Karpas-422 (cell line): ENCODE measurements around the gene RDH8. TPM values are rescaled to one million over a fixed set of nuclear protein-coding genes. Genes with fewer than 3 reads are reported as not detected.

ENCODE experiments used
- DNase-seq: peaks from one replicate; pipeline ENCODE4 v3.0.0-alpha.2; 2015
- H2AFZ ChIP-seq: fragments of 200-600 bp; sonication (generic); 2 replicates; pipeline ENCODE4 v1.6.1; 2014; ENCODE audit warnings: antibody characterized with exemption, low read length, mixed read lengths
- H3K27ac ChIP-seq: fragments of 200-600 bp; sonication (generic); 2 replicates; pipeline ENCODE4 v1.5.1; 2014; ENCODE audit warnings: mild to moderate bottlenecking, low read length, moderate library complexity
- H3K27me3 ChIP-seq: fragments of 200-600 bp; sonication (generic); 2 replicates; pipeline ENCODE4 v1.6.1; 2014; ENCODE audit warnings: low read length, mixed read lengths
- H3K36me3 ChIP-seq: fragments of 200-600 bp; sonication (generic); 2 replicates; pipeline ENCODE4 v1.6.1; 2014; ENCODE audit warnings: low read length, mixed read lengths; ENCODE audit not compliant: insufficient read depth
- H3K4me1 ChIP-seq: fragments of 200-600 bp; sonication (generic); 2 replicates; pipeline ENCODE4 v1.6.1; 2014; ENCODE audit warnings: mild to moderate bottlenecking, low read length, mixed read lengths
- H3K4me2 ChIP-seq: fragments of 200-600 bp; sonication (generic); 2 replicates; pipeline ENCODE4 v1.6.1; 2014; ENCODE audit warnings: low read length, low read depth, mild to moderate bottlenecking; ENCODE audit not compliant: poor library complexity, severe bottlenecking
- H3K4me3 ChIP-seq: fragments of 200-600 bp; sonication (generic); 2 replicates; pipeline ENCODE4 v1.5.1; 2014; ENCODE audit warnings: mild to moderate bottlenecking, antibody characterized with exemption, low read length, mixed read lengths
- H3K79me2 ChIP-seq: fragments of 200-600 bp; sonication (generic); 2 replicates; pipeline ENCODE4 v1.6.1; 2014; ENCODE audit warnings: mild to moderate bottlenecking, low read length, mixed read lengths
- H3K9ac ChIP-seq: fragments of 200-600 bp; sonication (generic); 2 replicates; pipeline ENCODE4 v1.6.0; 2014; ENCODE audit warnings: low read length
- H3K9me2 ChIP-seq: fragments of 200-600 bp; sonication (generic), shearing (Covaris generic); replicated peaks from 2 replicates; pipeline ENCODE4 v1.6.0; 2014; ENCODE audit warnings: mild to moderate bottlenecking, low read length, moderate library complexity; ENCODE audit not compliant: insufficient read depth
- H3K9me3 ChIP-seq: fragments of 300-700, 200-600 bp; sonication (generic); 2 replicates; pipeline ENCODE4 v1.6.1; 2014; ENCODE audit warnings: low read length, mixed read lengths
- H4K20me1 ChIP-seq: fragments of 200-600 bp; sonication (generic); 2 replicates; pipeline ENCODE4 v1.6.1; 2014; ENCODE audit warnings: mild to moderate bottlenecking, antibody characterized with exemption, low read length, low read depth; ENCODE audit not compliant: insufficient read depth
- small RNA-seq: library from RNA; depleted of rRNA; stranded (forward); fragments of <200 nt; gene quantifications from one replicate; pipeline ENCODE3, GENCODE V24; 2014
- total RNA-seq: library from RNA; depleted of rRNA; stranded (reverse); fragments of >200 nt; shearing (Covaris generic); gene quantifications from 2 replicates; pipeline ENCODE4 v1.2.3, GENCODE V29; 2014; ENCODE audit warnings: low replicate concordance; rRNA removed

RDH8 gene
- total RNA-seq, 1 experiment from 2014 or later: not detected

DNA sequence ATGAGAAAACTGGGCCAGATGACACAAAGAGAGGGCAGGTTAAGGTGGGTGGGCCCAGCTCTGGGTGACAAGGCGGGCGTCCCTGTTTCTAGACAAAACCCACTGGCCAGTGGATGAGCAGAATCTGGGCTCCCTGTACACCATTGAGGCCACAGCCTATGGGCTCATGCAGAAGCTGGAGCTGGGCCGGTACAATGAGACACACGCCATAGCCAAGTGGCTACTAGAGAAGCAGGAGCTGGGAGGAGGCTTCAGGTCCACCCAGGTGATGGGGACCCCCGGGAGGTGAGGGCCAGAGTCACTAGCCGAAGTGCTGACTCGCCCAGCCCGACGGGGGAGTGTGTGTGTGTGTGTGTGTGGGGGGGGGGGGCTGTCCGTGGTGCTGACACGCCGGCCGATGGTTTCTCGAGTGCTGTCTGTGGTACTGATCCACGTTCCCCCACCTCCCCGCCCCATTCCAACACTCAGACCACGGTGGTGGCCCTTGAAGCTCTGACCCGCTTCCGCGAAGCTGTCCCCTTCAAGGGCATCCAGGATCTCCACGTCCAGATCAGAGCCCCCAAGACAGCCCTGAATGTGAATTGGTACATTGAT lies 48.5 kb downstream of the RDH8 start:
- H3K4me3 ChIP-seq: no peak overlapping the region
- no peaks in the 10 kb centered on the region for H3K9me2 ChIP-seq
- H4K20me1 ChIP-seq: no peaks in the 10 kb centered on the region
- no peak overlapping the region for H3K9ac ChIP-seq
- H3K4me1 ChIP-seq: no peaks in the 10 kb centered on the region
- H3K79me2 ChIP-seq: no peaks in the 10 kb centered on the region
- no peak overlapping the region for H3K4me2 ChIP-seq
- H3K27ac ChIP-seq: no peak overlapping the region
- no peak for DNase-seq
- no peaks in the 10 kb centered on the region for H3K9me3 ChIP-seq
- H2AFZ ChIP-seq: no peak overlapping the region
- no peaks in the 10 kb centered on the region for H3K36me3 ChIP-seq
- no peaks in the 10 kb centered on the region for H3K27me3 ChIP-seq

GRCh38 chr19:10068205-10068604 lies 54.9 kb downstream of the RDH8 start:
- H3K27ac ChIP-seq: no peak overlapping the region
- no peak overlapping the region for H3K4me3 ChIP-seq
- no peaks in the 10 kb centered on the region for H3K9me2 ChIP-seq
- H3K9me3 ChIP-seq: no peaks in the 10 kb centered on the region
- no peaks in the 10 kb centered on the region for H3K27me3 ChIP-seq
- H2AFZ ChIP-seq: no peak overlapping the region
- H3K36me3 ChIP-seq: no peaks in the 10 kb centered on the region
- H3K9ac ChIP-seq: no peak overlapping the region
- H3K79me2 ChIP-seq: no peaks in the 10 kb centered on the region
- no peak overlapping the region for H3K4me2 ChIP-seq
- no peaks in the 10 kb centered on the region for H3K4me1 ChIP-seq
- no peaks in the 10 kb centered on the region for H4K20me1 ChIP-seq
- DNase-seq: no peak

GRCh38 chr19:10069046-10069445 lies 55.8 kb downstream of the RDH8 start:
- DNase-seq: no peak
- no peaks in the 10 kb centered on the region for H3K79me2 ChIP-seq
- H3K9ac ChIP-seq: no peak overlapping the region

DNA sequence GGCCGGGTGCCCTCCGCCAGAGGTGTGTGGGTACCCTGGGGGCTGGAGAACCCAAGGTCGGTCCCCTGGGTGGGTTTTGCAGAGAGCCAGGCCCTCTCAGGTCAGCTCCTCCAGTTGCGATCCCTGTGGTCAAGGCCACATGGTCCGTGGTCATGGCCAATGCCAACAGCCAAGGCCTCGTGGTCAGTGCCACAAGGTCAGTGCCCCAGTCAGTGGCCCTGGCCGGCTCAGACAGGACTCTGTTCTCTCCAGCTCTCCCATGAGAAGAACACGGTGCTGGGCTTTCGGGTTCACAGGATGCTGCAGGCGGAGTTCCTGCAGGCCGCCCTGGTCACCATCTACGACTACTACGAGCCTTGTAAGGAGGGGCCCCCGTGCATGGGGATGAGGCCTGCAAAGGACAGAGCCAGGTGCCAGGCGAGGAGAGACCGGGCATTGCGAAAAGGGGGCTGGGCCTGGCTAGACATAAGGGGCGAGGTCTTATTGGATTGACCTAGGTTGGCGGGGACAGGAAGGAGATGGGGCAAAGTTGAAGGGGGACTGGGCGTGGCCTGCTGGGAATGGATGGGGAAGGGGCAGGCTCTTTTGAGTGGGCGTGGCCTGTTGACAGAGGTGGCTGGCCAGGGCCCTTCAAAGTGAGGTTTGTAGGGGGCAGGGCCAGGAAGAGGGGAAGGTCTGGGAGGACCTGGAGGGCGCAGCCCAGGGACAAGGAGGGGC lies 57.6 kb downstream of the RDH8 start:
- no peaks in the 10 kb centered on the region for H3K9me2 ChIP-seq
- H3K9ac ChIP-seq: no peak overlapping the region

More at GRCh38 chr19:10069046-10069445, 55.8 kb downstream of the RDH8 start:
- no peak overlapping the region for H3K4me3 ChIP-seq
- no peak overlapping the region for H3K27ac ChIP-seq
- H3K9me2 ChIP-seq: no peaks in the 10 kb centered on the region
- H3K9me3 ChIP-seq: peaks cover 4% of the 10 kb centered on the region; the same call in 1 of the 2 replicates
- no peak overlapping the region for H3K4me2 ChIP-seq
- no peaks in the 10 kb centered on the region for H3K36me3 ChIP-seq
- H3K4me1 ChIP-seq: no peaks in the 10 kb centered on the region
- no peaks in the 10 kb centered on the region for H4K20me1 ChIP-seq
- H2AFZ ChIP-seq: no peak overlapping the region
- H3K27me3 ChIP-seq: no peaks in the 10 kb centered on the region

More for the DNA sequence above, 57.6 kb downstream of the RDH8 start:
- no peaks in the 10 kb centered on the region for H3K79me2 ChIP-seq
- no peaks in the 10 kb centered on the region for H4K20me1 ChIP-seq
- no peak overlapping the region for H3K4me2 ChIP-seq
- no peak overlapping the region for H2AFZ ChIP-seq
- H3K36me3 ChIP-seq: no peaks in the 10 kb centered on the region
- peaks cover 4% of the 10 kb centered on the region; the same call in 1 of the 2 replicates for H3K9me3 ChIP-seq
- no peak overlapping the region for H3K4me3 ChIP-seq
- DNase-seq: no peak
- H3K27ac ChIP-seq: no peak overlapping the region
- H3K4me1 ChIP-seq: no peaks in the 10 kb centered on the region
- no peaks in the 10 kb centered on the region for H3K27me3 ChIP-seq

Small RNA genes lying within 50 kb of the gene (small RNA-seq; reads per million reads assigned to genes)
- gene MIR5589: not detected

Other genes starting within 250 kb of the RDH8 start
- gene ZNF846, start 244.7 kb upstream of the RDH8 start, total RNA-seq: 7.3 and 10.4 TPM in 2 replicates
- gene FBXL12, start 194.4 kb upstream of the RDH8 start, total RNA-seq: 31.5 and 40.7 TPM in 2 replicates
- 303 and 490 TPM in 2 replicates for gene UBL5, start 185.6 kb upstream of the RDH8 start, total RNA-seq
- 56.9 and 119 TPM in 2 replicates for gene PIN1, start 178.2 kb upstream of the RDH8 start, total RNA-seq
- gene OLFM2, start 77.0 kb upstream of the RDH8 start, total RNA-seq: not detected in 2 replicates
- gene COL5A3, start 3.0 kb upstream of the RDH8 start, total RNA-seq: not detected in 2 replicates
- gene SHFL, start 72.8 kb downstream of the RDH8 start, total RNA-seq: 29.0 and 55.3 TPM in 2 replicates
- gene ANGPTL6, start 89.2 kb downstream of the RDH8 start, total RNA-seq: 7.3 and 8.3 TPM in 2 replicates
- 30.4 and 77.1 TPM in 2 replicates for gene PPAN, start 92.9 kb downstream of the RDH8 start, total RNA-seq
- 1.7 and 6.1 TPM in 2 replicates for gene P2RY11, start 98.2 kb downstream of the RDH8 start, total RNA-seq
- gene EIF3G, start 106.4 kb downstream of the RDH8 start, total RNA-seq: 281 and 602 TPM in 2 replicates
- gene DNMT1, start 181.5 kb downstream of the RDH8 start, total RNA-seq: 94.9 and 145 TPM in 2 replicates
- 65.1 and 67.6 TPM in 2 replicates for gene S1PR2, start 217.8 kb downstream of the RDH8 start, total RNA-seq
- gene MRPL4, start 238.7 kb downstream of the RDH8 start, total RNA-seq: 78.6 and 136 TPM in 2 replicates